PC-3 (cell line): ENCODE results near the gene CCDC187.

Experiments
- EZH2phosphoT487 ChIP-seq: fragments of 300-600 bp; sonication (generic); IDR thresholded peaks from 2 replicates; pipeline ENCODE4 v1.6.1; 2018; ENCODE audit warnings: mild to moderate bottlenecking, antibody characterized with exemption, low read length, borderline replicate concordance
- TF ChIP-seq, protein P1 (sequence below): fragments of 300-600 bp; sonication (generic); conservative IDR thresholded peaks from 2 replicates; pipeline ENCODE4 v1.5.1; 2017; ENCODE audit warnings: antibody characterized with exemption, low read depth, mild to moderate bottlenecking, low read length

DNA sequence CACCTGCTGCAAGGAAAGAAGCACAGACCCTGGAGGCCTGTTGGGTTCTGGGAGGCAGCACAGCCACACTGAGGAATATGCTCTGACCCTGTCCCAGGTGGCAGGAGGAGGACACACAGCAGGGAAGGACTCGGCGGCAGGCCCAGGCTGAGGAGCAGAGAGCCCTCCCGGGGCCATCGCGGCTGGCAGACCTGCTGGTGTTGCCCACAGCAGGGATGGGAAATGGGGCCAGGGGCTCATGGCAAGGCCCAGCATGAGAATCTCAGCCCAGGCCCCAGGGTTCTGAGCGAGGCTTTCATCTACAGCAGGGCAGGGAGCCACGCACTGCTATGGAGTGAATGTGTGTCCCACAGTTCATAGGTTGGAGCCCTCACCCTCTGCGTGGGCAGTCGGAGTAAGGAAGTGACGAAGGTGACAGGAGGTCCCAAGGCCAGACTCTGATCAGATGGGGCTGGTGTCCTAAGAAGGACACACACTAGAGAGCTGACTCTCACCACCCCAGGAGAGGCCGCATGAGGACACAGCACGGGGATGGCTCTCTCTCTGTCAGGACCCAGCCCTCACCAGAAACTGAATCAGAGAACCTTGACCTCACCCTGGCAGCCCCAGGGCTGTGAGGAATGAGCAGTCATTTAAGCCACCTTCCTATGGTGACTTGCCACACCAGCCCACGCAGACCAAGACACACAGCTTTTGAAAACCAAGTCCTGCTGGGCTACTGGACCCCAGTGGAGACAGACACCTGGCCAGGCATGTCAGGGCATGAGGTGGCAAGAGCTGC is 13.2 kb upstream of the CCDC187 start:
- TF ChIP-seq, protein P1, sequence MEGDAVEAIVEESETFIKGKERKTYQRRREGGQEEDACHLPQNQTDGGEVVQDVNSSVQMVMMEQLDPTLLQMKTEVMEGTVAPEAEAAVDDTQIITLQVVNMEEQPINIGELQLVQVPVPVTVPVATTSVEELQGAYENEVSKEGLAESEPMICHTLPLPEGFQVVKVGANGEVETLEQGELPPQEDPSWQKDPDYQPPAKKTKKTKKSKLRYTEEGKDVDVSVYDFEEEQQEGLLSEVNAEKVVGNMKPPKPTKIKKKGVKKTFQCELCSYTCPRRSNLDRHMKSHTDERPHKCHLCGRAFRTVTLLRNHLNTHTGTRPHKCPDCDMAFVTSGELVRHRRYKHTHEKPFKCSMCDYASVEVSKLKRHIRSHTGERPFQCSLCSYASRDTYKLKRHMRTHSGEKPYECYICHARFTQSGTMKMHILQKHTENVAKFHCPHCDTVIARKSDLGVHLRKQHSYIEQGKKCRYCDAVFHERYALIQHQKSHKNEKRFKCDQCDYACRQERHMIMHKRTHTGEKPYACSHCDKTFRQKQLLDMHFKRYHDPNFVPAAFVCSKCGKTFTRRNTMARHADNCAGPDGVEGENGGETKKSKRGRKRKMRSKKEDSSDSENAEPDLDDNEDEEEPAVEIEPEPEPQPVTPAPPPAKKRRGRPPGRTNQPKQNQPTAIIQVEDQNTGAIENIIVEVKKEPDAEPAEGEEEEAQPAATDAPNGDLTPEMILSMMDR, result no peak
- TF ChIP-seq EZH2phosphoT487, result no peak
